Measurements from ENCODE around the gene ZSWIM6.

The ZSWIM6 gene

GRCh38 chr5:61307191-61307590 is 24.9 kb upstream of the ZSWIM6 start:
- no peak for TF ChIP-seq CTCF (IDR thresholded peaks at IDR 0.05; ENCODE audit: extremely low read depth, missing control alignments)
- no peak for DNase-seq (ENCODE audit: low spot score)

- no peak for TF ChIP-seq CTCF (IDR thresholded peaks at IDR 0.05; ENCODE audit: extremely low read depth, missing control alignments)
Measured at GRCh38 chr5:61307611-61308010, 24.4 kb upstream of the ZSWIM6 start.

GRCh38 chr5:61308712-61309111 is 23.3 kb upstream of the ZSWIM6 start:
- TF ChIP-seq CTCF (IDR thresholded peaks at IDR 0.05; ENCODE audit: extremely low read depth, missing control alignments), result no peak
- DNase-seq (ENCODE audit: low spot score), result no peak

More at GRCh38 chr5:61307611-61308010, 24.4 kb upstream of the ZSWIM6 start:
- DNase-seq (ENCODE audit: low spot score), result no peak

- DNase-seq (ENCODE audit: low spot score), result no peak
- TF ChIP-seq CTCF (IDR thresholded peaks at IDR 0.05; ENCODE audit: extremely low read depth, missing control alignments), result no peak
Measured at GRCh38 chr5:61309115-61309514, 22.9 kb upstream of the ZSWIM6 start.

GRCh38 chr5:61311056-61311610 is 20.9 kb upstream of the ZSWIM6 start:
- no peak for DNase-seq (ENCODE audit: low spot score)
- TF ChIP-seq CTCF (IDR thresholded peaks at IDR 0.05; ENCODE audit: extremely low read depth, missing control alignments), result no peak

GRCh38 chr5:61311836-61312808 is 19.9 kb upstream of the ZSWIM6 start:
- no peak for DNase-seq (ENCODE audit: low spot score)
- no peak for TF ChIP-seq CTCF (IDR thresholded peaks at IDR 0.05; ENCODE audit: extremely low read depth, missing control alignments)

GRCh38 chr5:61313960-61314681 is 17.9 kb upstream of the ZSWIM6 start:
- DNase-seq (ENCODE audit: low spot score), result no peak
- no peak for TF ChIP-seq CTCF (IDR thresholded peaks at IDR 0.05; ENCODE audit: extremely low read depth, missing control alignments)
